HG02610 (cell line): ENCODE data around the gene PEAK3.
"Not testable (repeated sequence)": the region's sequence is repeated elsewhere in the genome, so short reads cannot be mapped to it uniquely, and the experiment has no call there.

Experiments
- ATAC-seq: cut with Tn5 transposase; IDR thresholded peaks from one replicate; pipeline ENCODE4 v1.9.1; 2021; ENCODE audit warnings: mild to moderate bottlenecking, moderate library complexity; ENCODE audit not compliant: unreplicated experiment

Gene PEAK3

DNA sequence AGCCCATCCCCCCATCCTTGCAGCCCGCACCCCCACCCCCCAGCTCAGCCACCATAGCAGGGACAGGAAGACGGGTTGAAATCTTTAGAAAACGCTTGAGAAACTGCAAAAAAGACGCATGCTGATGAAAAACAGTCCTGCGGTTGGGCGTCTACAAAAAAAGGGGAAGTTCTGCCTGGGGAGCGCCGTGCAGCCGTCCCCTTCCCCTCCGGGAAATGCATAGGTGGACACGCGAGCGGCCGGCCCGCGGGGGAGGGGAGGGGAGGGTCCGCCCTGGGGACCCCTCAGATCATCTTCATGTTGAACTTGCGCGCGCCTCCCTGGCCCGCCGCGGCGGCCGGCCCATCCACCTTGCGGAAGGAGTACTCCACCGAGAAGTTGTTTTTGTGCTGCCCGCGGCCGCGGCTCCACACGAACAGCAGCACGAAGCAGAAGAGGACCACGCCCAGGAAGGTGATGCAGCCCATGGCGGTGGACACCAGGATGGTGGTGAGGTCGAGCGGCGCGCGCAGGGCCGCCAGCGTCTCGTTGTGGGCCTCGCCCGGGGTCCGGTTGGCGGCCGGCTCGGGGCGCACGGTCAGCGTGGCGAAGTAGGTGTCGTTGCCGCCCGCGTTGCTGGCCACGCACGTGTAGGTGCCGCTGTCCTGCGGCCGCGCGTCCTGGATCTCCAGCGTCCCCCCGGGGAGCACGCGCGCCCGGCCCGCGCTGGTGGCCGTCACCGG lies 7.9 kb upstream of the PEAK3 start:
- ATAC-seq: no peak

DNA sequence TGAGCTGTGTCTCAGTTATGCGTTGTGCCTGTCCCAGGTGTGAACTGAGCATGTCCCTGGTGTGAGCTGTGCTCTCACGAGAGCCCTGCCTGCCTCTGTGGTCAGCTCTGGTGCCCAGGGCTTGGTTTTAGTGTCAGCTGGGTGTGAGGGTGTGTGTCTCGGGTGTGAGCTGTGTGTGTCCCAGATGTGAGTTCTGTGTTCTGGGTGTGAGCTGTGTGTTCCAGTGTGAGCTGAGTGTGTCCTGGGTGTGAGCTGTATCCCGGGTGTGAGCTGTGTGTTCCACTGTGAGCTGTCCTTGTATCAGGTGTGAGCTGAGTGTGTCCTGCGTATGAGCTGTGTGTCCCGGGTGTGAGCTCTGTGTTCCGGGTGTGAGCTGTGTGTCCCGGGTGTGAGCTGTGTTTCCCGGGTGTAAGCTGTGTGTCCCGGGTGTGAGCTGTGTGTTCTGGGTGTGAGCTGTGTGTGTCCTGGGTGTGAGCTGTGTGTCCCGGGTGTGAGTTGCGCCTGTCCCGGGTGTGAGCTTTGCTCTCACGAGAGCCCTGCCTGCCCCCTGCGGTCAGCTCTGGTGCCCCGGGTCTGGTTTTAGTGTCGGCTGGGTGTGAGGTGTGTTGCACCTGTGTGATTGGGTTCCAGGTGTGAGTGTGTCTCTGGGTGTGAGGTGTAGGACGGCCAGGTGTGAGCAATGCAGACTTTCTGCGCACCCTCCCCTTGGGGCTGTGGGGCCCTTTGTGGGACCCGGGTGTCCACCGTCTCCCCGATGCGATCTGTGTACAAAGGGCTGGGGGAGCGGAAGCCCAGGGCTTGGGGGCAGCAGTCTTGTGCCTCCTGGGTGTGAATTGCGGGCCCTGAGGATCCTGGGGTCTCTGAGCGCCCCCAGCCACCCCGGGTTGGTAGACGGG lies 7.1 kb upstream of the PEAK3 start:
- ATAC-seq: no peak

DNA sequence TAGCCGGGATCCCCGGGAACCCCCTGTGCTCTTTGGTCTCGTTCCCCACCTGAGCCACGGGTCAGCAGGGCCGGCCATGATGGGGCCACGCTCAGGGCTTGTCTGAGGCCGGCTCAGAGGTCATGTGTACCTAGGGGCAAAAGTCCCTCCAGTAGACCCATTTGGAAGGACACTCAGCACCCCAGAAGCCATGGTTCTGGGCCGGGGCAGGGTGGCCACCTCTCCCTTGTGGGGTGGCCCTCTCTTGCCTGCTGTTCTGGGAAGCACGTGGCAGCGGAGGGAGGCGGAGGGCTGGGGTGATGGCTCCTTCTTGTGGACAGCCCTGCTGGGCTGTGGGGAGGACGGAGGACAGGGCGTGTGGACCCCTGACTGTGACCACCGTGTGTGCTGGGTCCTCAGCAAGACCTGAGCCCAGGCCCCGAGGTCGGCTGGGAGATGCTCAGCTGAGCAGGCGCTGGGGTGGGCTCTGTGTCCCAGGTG lies 6.4 kb upstream of the PEAK3 start:
- no peak for ATAC-seq

GRCh38 chr19:2287585-2288337 lies 5.8 kb upstream of the PEAK3 start:
- ATAC-seq: no peak

GRCh38 chr19:2286402-2287140 lies 4.6 kb upstream of the PEAK3 start:
- no peak for ATAC-seq

DNA sequence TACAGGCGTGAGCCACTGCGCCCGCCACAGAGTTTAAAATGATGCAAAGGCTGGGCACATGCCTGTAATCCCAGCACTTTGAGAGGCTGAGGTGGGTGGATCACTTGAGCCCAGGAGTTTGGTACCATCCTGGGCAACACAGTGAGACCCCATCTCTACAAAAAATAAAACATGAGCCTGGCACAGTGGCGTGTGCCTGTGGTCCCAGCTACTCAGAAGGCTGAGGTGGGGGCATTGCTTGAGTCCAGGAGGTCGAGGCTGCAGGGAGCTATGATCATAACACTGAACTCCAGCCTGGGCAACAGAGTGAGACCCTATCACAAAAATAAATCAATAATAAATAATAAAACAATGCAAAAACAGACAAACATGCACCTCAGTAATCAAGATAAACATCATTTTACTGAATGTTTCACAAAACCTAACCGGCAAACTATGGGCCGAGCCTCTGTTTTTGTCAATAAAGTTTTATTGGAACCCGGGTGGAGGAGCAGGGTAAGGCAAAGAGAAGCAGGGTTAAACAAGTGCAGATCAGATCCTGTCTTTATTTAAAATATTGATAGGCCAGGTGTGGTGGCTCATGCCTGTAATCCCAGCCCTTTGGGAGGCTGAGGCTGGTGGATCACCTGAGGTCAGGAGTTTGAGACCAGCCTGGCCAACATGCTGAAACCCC lies 2.0 kb upstream of the PEAK3 start:
- ATAC-seq: no peak

GRCh38 chr19:2282862-2283237 lies 875 bp upstream of the PEAK3 start:
- ATAC-seq: no peak

DNA sequence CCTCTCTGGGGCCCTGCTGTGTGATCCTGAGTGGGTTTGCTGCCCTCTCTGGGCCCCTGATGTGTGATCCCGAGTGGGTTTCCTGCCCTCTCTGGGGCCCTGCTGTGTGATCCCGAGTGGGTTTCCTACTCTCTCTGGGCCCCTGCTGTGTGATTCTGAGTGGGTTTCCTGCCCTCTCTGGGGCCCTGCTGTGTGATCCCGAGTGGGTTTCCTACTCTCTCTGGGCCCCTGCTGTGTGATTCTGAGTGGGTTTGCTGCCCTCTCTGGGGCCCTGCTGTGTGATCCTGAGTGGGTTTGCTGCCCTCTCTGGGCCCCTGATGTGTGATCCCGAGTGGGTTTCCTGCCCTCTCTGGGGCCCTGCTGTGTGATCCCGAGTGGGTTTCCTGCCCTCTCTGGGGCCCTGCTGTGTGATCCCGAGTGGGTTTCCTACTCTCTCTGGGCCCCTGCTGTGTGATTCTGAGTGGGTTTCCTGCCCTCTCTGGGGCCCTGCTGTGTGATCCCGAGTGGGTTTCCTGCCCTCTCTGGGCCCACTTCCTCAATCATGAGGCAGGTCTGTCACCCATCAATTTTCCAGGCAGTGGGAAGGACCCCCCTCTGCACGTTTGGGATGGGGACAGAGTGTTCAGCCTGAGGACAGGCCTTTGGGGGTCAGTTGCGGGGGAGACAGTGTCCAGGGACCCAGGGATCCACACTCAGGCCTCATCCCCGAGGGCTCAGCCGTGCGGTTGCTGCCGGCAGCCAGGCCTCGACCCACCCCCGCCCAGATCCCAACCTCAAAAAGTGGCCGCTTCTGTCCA lies 512 bp downstream of the PEAK3 start:
- ATAC-seq: not testable (repeated sequence)

GRCh38 chr19:2280633-2281264 lies 1.2 kb downstream of the PEAK3 start:
- no peak for ATAC-seq

GRCh38 chr19:2278459-2279158 lies 3.4 kb downstream of the PEAK3 start:
- no peak for ATAC-seq

GRCh38 chr19:2277138-2277537 lies 4.8 kb downstream of the PEAK3 start:
- no peak for ATAC-seq

GRCh38 chr19:2276429-2276986 lies 5.5 kb downstream of the PEAK3 start:
- ATAC-seq: no peak

DNA sequence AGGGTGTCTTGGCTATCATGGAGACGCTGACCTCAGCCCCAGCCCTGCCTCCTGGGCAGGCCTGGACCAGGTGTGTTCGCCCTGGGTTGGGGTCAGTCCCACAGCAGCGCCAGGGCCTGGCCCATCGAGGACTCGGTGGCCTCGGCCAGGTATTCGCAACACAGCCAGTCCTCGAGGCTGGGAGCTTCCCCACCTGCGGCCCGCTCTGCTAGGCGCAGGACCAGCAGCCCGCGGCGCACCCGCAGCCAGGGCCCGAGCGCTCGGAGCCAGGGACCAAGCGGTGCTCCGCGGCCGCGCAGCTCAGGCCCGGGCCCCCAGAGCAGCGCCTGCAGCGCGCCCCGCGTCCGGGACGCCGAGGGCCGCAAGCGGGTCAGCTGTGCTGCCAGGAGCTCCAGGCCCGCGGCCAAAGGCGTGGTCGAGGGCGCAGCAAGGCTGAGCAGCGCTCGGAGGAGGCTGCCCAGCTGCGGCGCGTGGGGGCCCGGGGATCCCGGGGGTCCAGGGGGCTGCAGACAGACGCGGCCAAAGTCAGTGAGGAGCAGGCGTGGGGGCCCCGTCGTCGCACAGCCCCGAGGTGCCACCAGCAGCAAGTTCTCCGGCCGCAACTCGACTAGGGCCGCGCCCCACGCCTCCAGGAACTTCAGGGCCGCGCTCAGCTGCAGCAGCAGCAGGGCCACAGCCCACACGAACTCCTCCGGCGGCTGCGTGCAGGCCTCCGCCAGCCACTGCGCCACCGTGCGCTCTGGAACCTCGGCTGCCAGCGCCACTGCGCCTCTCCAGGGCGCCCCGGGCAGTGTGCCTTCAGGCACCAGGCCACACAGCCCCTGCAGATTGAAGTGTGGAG lies 6.2 kb downstream of the PEAK3 start:
- ATAC-seq: no peak

DNA sequence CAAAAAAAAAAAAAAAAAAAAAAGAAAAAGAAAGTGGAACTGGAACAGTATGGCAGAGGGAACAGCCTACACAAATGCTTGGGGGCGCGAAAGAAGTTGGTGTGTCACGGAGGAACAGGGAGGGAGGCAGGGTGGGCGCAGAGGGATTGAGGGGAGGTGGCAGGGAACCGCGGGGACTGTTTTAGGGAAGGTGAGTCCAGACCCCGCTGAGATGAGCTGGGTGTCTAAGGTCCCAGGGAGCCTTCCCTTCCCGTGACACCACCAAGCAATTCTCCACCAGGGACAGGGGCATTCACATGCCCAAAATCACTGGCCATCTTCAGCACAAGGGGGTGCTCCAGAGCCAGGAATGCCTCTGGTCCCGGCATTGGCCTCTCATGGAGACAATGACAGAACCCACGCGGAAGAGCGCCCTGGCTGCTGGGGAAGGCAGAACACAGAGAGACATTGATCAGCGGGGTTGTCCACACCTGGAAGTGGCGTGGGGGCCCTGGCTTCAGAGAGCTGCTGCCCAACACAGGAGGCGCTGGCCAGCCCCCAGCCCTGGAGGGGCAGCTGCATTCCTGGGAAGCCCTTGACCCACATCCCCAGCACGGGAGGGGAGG lies 6.9 kb downstream of the PEAK3 start:
- ATAC-seq: no peak

- no peak for ATAC-seq
Observed at GRCh38 chr19:2274185-2274711, 7.7 kb downstream of the PEAK3 start.
